Activated gamma-delta T cell (primary cell): ENCODE measurements around the gene HNRNPF.
"Not testable (repeated sequence)": the region's sequence is repeated elsewhere in the genome, so short reads cannot be mapped to it uniquely, and the experiment has no call there.

Experiments used
- DNase-seq: peaks from one replicate; lab custom pipeline; 2025; lab: John Stamatoyannopoulos, UW

HNRNPF gene

GRCh38 chr10:43396928-43397624 is 11.9 kb downstream of the HNRNPF start:
- peak; percentile 68 for DNase-seq

DNA sequence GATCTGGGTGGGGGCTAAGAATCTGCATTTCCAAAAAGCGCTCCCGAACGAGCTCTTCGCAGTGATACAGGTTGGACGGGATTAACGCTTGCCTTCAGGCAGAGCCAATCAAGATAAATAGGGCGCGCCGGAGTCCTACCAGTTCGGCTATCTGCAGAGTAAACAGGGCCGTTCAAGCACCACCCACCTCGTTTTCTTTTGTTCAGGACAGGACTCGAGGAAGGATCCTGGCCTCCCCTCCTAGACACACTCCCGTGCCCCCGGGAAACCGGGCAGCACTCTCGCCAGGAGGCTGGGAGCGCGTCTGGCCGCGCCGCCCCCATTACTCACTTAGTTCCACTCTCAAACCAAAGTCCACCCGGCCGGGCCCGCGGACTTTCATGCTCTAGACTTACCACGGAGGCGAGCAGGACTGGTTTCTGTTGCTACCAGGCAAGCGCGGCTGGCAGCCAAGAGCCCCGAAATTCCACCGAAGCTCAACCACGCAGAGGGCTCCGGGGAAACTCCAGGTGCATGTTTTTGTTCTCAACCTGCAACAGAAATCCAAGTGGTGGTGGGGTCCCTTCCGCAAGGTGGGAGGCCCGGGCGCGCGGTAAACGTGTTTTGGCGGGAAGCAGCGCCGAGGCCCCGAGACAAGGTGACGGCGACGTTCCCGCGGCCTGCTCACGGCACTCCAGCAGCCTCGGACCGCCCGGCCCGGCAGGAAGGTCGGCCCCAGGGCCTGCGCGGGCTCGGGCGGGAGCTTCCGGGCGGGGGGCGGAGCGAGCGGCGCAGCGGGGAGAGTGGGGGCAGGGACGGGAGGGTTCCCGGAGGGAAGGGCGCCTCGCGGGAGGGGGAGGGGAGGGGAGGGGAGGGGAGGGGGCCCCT is 12.7 kb downstream of the HNRNPF start:
- DNase-seq = peak; percentile 52

DNA sequence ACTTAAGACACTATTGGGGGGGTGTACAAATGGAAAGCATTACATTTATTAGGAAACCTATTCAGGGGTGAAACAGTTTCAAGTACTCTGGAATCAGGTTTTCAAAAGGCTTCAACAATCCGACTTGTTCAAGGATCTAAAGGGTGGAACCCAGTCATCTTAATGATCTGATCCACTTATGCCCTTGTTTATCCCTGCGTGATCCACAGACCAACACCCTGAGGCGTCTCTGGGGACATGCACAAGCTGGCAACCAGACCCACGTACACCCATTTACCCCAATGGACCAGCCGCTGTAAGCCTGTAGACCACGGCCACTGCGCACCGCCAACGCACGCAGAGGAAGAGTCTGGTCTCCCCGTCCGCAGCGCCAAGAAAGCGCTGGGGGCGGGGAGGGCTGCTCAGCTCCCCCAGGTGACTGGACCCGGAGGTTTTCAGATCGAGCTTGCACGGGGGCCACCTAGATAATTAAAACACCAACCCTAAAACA is 13.4 kb downstream of the HNRNPF start:
- DNase-seq = no peak

DNA sequence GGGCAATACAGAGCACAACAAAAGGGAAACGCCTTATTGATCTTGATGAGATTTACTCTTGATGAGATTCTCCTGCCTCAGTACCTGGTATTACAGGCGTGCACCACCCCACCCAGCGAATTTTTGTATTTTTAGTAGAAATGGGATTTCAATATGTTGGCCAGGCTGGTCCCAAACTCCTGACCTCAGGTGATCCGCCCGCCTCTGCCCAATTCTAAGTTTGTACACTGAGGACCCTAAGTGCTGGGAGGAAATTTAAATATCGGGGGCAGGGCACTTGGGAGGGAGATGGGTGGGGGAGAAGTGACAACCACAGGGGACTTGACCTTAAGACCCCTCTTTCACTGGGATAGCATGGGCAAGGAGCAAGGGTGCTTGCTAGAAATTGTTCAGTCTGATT is 14.1 kb downstream of the HNRNPF start:
- no peak for DNase-seq

- no peak for DNase-seq
Observed at GRCh38 chr10:43393606-43394360, 15.2 kb downstream of the HNRNPF start.

DNA sequence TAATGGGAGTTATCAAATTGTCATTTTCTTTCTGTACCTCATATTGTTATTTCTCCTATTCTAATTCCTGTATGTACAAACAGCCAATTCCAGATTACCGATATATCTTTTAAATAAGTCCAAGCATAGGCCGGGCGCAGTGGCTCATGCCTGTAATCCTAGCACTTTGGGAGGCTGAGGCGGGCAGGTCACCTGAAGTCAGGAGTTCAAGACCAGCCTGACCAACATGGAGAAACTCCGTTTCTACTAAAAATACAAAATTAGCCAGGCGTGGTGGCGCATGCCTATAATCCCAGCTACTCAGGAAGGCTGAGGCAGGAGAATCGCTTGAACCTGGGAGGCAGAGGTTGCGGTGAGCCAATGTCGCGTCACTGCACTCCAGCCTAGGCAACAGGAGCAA is 15.8 kb downstream of the HNRNPF start:
- DNase-seq = not testable (repeated sequence)

DNA sequence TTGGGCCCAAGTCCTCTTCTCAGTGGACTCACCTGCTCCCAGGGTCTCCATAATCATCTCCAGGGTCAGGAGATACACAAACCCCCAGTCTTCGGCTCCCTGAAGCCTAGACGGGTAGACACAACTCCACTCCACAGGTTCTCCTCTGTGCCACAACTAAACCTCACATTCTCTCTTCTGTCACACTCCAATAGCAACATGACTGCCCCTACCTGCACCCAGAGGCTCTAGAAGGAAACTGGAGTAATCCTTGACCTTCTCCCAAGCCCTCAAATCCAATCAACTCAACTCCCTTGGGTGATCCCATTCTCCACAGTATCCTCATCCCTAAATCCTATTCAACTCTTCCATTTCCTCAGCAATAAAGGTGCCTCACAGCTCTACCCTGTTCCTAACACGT is 16.2 kb downstream of the HNRNPF start:
- no peak for DNase-seq

DNA sequence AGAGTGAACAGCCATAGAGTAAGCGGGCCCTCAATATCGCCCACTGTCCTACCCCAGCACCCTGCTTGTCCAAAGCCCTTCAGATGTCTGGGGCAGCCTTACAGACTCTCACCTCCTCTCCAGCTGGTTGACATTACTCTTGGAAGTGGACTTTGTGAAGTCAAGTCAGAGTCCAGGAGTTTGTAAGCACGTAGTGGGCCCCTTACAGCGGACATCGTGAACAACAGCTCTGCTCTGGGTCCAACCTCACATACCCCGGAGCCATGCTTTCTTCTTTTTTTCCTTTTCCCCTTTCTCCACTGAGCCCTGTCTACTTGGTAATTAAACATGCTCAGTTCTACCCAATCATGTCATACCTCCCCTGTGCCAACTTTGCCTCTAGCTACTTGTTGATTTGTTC is 17.5 kb downstream of the HNRNPF start:
- DNase-seq = no peak

DNA sequence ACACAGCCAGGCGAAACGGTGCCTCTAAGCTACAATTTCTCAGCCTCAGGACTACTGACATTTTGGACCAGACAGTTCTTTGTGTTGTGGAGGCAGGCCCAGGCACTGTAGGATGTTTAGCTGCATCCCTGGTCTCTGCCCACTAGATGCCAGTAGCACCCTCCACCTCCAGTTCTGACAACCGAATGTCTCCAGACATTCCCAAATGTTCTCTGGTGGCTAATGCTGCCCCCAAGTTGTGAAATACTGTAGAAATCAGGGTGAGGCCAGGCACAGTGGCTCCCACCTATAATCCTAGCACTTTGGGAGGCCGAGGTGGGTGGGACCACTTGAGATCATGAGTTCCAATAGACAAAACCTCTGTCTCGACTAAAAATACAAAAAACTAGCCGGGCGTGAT is 18.2 kb downstream of the HNRNPF start:
- no peak for DNase-seq

DNA sequence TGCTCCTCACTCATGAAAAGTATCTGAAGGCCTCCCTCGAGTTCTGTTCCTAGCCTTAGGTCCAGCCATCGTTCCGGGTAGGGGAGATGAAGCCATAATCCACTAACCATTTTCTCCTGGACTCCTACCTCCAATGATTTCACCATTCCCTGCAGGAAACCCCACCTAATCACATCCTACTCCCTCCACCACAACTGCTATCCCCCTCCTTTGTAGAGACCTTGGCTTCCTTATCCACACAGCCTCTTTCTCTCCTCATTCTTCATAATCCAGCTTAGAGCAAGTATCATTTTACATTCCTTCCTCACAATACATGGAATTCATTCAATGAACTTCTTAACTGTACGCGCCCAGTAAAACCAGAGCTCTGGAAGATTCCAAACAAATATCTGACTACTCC is 18.7 kb downstream of the HNRNPF start:
- no peak for DNase-seq

DNA sequence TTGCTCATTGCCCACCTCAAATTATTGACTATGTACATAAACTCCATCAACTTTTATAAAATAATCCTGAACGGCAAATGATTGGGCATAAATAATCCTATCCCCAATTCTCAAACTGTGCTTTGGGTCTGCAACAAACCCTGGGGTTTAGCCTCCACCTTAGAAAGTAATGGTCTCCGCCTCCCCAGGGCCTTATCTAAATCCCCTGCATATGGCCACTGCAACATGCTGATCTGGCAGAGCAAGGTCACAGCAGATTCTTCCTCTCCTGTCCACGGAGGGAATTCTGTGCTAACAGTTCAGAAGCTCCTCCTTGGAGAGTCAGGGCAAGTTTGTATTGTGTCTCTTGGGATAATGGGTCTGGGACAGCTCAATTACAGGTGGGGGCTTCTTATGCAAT is 19.1 kb downstream of the HNRNPF start:
- DNase-seq = no peak

GRCh38 chr10:43387678-43388032 is 21.3 kb downstream of the HNRNPF start:
- no peak for DNase-seq

DNA sequence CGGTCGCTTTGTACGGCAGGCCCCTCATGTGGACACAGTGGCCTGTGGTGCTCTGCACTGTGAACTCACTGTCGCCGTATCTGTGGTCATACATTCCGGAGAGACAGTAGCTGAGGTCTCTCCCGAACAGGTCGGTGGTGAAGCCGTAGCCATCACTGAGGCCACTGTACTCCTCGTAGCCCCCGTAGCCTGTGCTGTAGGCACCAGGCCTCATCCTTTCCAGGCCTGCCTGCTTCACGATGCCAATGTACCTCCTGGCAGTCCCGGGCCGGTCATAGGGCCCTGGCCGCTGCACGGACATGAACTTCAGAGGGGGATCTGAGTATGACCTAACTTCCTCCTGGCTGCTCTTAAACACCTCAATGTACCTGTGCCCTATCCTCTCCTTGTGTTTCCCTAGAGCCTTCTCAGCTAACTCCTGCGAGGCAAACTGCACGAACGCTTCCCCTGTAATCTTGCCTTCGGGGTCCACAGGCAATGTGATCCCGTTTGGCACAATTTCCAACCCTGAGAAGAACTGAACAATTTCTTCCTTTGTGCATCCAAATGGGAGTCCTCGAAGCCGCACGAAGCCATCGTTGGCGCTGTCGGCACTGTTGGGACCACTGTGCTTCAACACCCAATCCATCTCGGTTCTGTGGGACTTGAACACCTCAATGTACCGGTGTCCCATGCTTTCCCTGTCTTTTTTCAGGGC is 21.9 kb downstream of the HNRNPF start:
- DNase-seq = no peak

DNA sequence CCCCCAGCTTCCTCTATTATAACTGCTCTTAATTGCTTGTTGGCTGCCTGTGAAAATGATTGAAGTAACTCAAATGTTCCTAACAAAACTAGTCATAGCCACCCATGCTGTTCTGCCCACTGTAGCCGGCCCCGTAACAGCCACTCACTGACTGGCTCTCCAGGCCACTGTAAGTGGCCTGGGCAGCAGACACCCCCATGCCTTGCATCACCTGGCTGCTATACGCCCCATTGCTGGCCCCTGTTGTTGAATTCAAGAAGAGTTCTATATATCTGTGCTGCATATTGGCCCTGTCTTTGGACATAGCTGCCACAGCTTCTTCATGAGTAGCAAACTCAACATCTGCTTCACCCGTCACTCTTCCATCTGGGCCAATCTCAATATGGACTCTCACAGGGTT is 22.4 kb downstream of the HNRNPF start:
- no peak for DNase-seq

- DNase-seq = no peak
Observed at GRCh38 chr10:43385412-43386004, 23.5 kb downstream of the HNRNPF start.

DNA sequence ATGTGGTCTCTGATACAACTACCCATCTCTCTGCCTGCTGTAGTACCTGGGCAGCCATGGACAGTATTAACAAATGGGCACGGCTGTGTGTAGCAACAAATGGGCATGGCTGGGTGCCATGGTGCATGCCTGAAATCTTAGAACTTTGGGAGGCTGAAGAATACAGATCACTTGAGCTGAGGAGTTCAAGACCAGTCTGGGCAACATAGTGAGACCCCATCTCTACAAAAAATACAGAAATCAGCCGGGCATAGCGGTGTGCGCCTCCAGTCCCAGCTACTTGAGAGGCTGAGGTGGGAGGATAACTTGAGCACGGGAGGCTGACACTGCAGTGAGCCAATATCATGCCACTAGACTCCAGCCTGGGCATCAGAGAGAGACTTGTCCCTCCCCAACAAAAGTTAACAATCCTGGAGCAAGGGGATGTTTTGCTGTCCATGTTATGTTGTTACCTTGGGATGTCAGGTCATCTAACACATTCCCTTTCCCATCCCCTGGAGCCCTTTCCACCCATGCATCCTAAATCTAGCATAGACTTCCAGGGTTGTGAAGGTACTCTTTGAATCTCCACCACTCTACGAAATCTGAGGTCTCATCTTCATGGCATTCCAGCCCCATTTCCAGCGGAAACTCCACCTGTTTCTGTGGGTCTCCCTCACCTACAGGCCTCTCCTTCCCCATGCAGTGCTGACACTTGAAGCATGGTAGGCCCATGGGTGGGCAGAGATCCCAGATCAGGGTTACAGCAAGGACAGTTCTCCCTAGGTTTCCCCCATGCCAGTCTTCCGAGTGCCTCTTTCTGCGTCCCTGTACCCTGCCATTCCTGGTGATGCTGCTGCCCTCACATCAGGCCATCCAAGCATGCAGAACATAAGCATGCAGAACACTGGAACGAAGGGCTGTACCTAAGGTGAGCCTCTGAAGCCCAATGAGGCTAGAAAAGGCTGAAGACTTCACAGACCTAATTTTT is 24.4 kb downstream of the HNRNPF start:
- DNase-seq = no peak

DNA sequence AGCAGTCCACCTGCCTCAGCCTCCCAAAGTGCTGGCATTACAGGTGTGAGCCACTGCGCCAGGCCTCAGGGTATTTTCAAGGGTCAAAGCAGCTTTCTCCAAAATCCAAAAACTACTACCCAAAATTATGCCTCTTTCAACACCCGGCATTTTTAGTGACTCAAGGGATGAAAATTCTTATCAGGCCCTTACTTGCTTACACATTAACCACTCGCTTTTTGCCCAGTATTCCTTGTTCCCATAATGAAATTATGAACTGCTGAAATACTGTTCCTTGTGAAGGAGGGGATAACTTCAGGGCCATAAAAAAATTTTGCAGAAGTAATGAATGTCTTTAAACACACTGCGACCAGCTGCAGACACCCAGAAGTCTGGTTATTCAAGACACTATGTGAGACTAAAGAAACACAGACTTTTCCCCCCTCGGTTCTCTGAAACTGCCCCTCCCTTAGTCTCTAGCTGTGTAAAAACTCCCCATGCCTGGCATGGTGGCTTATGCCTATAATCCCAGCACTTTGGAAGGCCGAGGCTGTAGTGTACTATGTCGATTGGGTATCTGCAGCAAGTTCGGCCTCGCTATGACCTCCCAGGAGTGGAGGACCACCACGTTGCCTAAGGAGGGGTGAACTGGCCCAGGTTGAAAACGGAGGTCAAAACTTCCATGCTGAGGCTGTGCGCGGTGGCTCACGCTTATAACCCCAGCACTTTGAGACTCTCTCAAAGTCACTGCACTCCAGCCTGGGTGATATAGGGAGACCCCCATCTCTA is 25.6 kb downstream of the HNRNPF start:
- no peak for DNase-seq

- DNase-seq = no peak
Observed at GRCh38 chr10:43380610-43381222, 28.3 kb downstream of the HNRNPF start.

- no peak for DNase-seq
Observed at GRCh38 chr10:43377424-43377883, 31.5 kb downstream of the HNRNPF start.
